WTC11 (cell line): ENCODE measurements around the gene PPM1L. TPM values are rescaled to one million over a fixed set of nuclear protein-coding genes. Genes with fewer than 3 reads are reported as not detected.

Source experiments
- ATAC-seq: fragments of 200-7000 bp; cut with Tn5 transposase; 2 replicates; pipeline ENCODE4 v1.10.0; 2021; ENCODE audit warnings: mild to moderate bottlenecking, moderate library complexity
- CTCF ChIA-PET: fragments of 300-600 bp; sonication (Branson Sonifier 250); formaldehyde crosslinking; loops from one replicate; lab custom pipeline; 2021; ENCODE audit warnings: antibody characterized with exemption; lab: Charles Lee
- POLR2A ChIA-PET: fragments of 350-600 bp; sonication (Branson Sonifier 250); formaldehyde crosslinking; loops from one replicate; lab custom pipeline; 2021; ENCODE audit warnings: antibody characterized with exemption; lab: Charles Lee
- DNase-seq: peaks from one replicate; pipeline ENCODE4 v3.0.0; 2021; ENCODE audit warnings: low spot score
- H3K27ac Mint-ChIP-seq: 2 replicates; pipeline ENCODE4 v1.8.0; 2021; ENCODE audit warnings: mixed read lengths
- H3K27me3 Mint-ChIP-seq: 2 replicates; pipeline ENCODE4 v1.8.0; 2021; ENCODE audit warnings: low read depth, mild to moderate bottlenecking, moderate library complexity, mixed read lengths
- H3K36me3 Mint-ChIP-seq: 2 replicates; pipeline ENCODE4 v1.8.0; 2021; ENCODE audit warnings: mixed read lengths
- H3K4me1 Mint-ChIP-seq: 2 replicates; pipeline ENCODE4 v1.8.0; 2022; ENCODE audit warnings: mixed read lengths
- H3K4me3 Mint-ChIP-seq: 2 replicates; pipeline ENCODE4 v1.8.0; 2021; ENCODE audit warnings: mild to moderate bottlenecking, moderate library complexity, mixed read lengths
- H3K9me3 Mint-ChIP-seq: 2 replicates; pipeline ENCODE4 v1.8.0; 2021; ENCODE audit warnings: mixed read lengths
- ATF1 ChIP-seq: sonication (generic); formaldehyde crosslinking; IDR thresholded peaks from 2 replicates; pipeline ENCODE4 v1.8.1; 2023; ENCODE audit warnings: mild to moderate bottlenecking, moderate library complexity, missing genetic modification reagents
- ELF4 ChIP-seq: sonication (generic); formaldehyde crosslinking; IDR thresholded peaks from 2 replicates; pipeline ENCODE4 v1.8.1; 2022; ENCODE audit warnings: low read depth, mild to moderate bottlenecking, moderate library complexity, missing genetic modification reagents
- EMX1 ChIP-seq: fragments of 250-450 bp; sonication (Bioruptor Pico); IDR thresholded peaks from 2 replicates; pipeline ENCODE4 v1.8.0; 2021; ENCODE audit warnings: mild to moderate bottlenecking
- ETV6 ChIP-seq: sonication (generic); formaldehyde crosslinking; IDR thresholded peaks from 2 replicates; pipeline ENCODE4 v1.8.1; 2022; ENCODE audit warnings: mild to moderate bottlenecking, missing genetic modification reagents
- FOXJ3 ChIP-seq: sonication (generic); formaldehyde crosslinking; IDR thresholded peaks from 2 replicates; pipeline ENCODE4 v1.9.0; 2021; ENCODE audit warnings: missing genetic modification reagents, mild to moderate bottlenecking, borderline replicate concordance
- GRHL2 ChIP-seq: fragments of 250-450 bp; sonication (Bioruptor Pico); IDR thresholded peaks from 2 replicates; pipeline ENCODE4 v1.8.0; 2022; ENCODE audit warnings: mild to moderate bottlenecking, moderate library complexity; ENCODE audit not compliant: insufficient replicate concordance, severe bottlenecking
- KAT7 ChIP-seq: sonication (generic); formaldehyde crosslinking; IDR thresholded peaks from 2 replicates; pipeline ENCODE4 v1.8.1; 2023; ENCODE audit warnings: missing genetic modification reagents, mild to moderate bottlenecking, borderline replicate concordance
- MYBL2 ChIP-seq: sonication (generic); formaldehyde crosslinking; IDR thresholded peaks from 2 replicates; pipeline ENCODE4 v1.8.1; 2023; ENCODE audit warnings: mild to moderate bottlenecking, moderate library complexity, missing genetic modification reagents
- NFATC4 ChIP-seq: fragments of 250-450 bp; sonication (Bioruptor Pico); IDR thresholded peaks from 2 replicates; pipeline ENCODE4 v1.9.0; 2021; ENCODE audit warnings: mild to moderate bottlenecking
- NFYB ChIP-seq: sonication (generic); formaldehyde crosslinking; conservative IDR thresholded peaks from 2 replicates; pipeline ENCODE4 v1.8.0; 2022; ENCODE audit warnings: low read depth, missing genetic modification reagents
- NR1H2 ChIP-seq: sonication (generic); formaldehyde crosslinking; IDR thresholded peaks from 2 replicates; pipeline ENCODE4 v1.9.0; 2021; ENCODE audit warnings: mild to moderate bottlenecking, moderate library complexity, missing genetic modification reagents
- NR2C2 ChIP-seq: sonication (generic); formaldehyde crosslinking; IDR thresholded peaks from 2 replicates; pipeline ENCODE4 v1.8.0; 2022; ENCODE audit warnings: mild to moderate bottlenecking, missing genetic modification reagents
- NR3C1 ChIP-seq: sonication (generic); formaldehyde crosslinking; conservative IDR thresholded peaks from 2 replicates; pipeline ENCODE4 v1.8.1; 2023; ENCODE audit warnings: low read depth, mild to moderate bottlenecking, missing genetic modification reagents
- SMAD3 ChIP-seq: sonication (generic); formaldehyde crosslinking; IDR thresholded peaks from 2 replicates; pipeline ENCODE4 v1.8.0; 2022; ENCODE audit warnings: missing genetic modification reagents, mild to moderate bottlenecking, borderline replicate concordance
- SOX15 ChIP-seq: fragments of 250-450 bp; sonication (Bioruptor Pico); IDR thresholded peaks from 2 replicates; pipeline ENCODE4 v1.9.0; 2021; ENCODE audit warnings: mild to moderate bottlenecking
- TCF7 ChIP-seq: sonication (generic); formaldehyde crosslinking; IDR thresholded peaks from 2 replicates; pipeline ENCODE4 v1.8.0; 2022; ENCODE audit warnings: mild to moderate bottlenecking, low read depth, missing genetic modification reagents, moderate library complexity
- TEAD4 ChIP-seq: sonication (generic); formaldehyde crosslinking; IDR thresholded peaks from 2 replicates; pipeline ENCODE4 v1.8.0; 2022; ENCODE audit warnings: mild to moderate bottlenecking, missing genetic modification reagents
- ZNF121 ChIP-seq: sonication (generic); formaldehyde crosslinking; IDR thresholded peaks from 2 replicates; pipeline ENCODE4 v1.8.0; 2023; ENCODE audit warnings: missing genetic modification reagents
- ZNF138 ChIP-seq: sonication (generic); formaldehyde crosslinking; conservative IDR thresholded peaks from 2 replicates; pipeline ENCODE4 v1.8.1; 2022; ENCODE audit warnings: mild to moderate bottlenecking, moderate library complexity, missing genetic modification reagents
- ZNF263 ChIP-seq: sonication (generic); formaldehyde crosslinking; IDR thresholded peaks from 2 replicates; pipeline ENCODE4 v1.8.1; 2022; ENCODE audit warnings: low read depth, mild to moderate bottlenecking, moderate library complexity, missing genetic modification reagents
- ZNF396 ChIP-seq: fragments of 250-450 bp; sonication (Bioruptor Pico); IDR thresholded peaks from 2 replicates; pipeline ENCODE4 v1.8.0; 2021; ENCODE audit warnings: mild to moderate bottlenecking, moderate library complexity, borderline replicate concordance
- ZNF423 ChIP-seq: fragments of 250-450 bp; sonication (Bioruptor Pico); IDR thresholded peaks from 2 replicates; pipeline ENCODE4 v2.1.2; 2022; ENCODE audit warnings: mild to moderate bottlenecking, moderate library complexity
- total RNA-seq: library from RNA; stranded (reverse); gene quantifications from 3 replicates; pipeline ENCODE4 v1.2.3, GENCODE V29; 2021
- TF ChIP-seq, protein P1 (sequence below): sonication (generic); formaldehyde crosslinking; IDR thresholded peaks from 2 replicates; pipeline ENCODE4 v1.8.1; 2023; ENCODE audit warnings: mild to moderate bottlenecking, missing genetic modification reagents
- TF ChIP-seq, protein P2 (sequence below): sonication (generic); formaldehyde crosslinking; IDR thresholded peaks from 2 replicates; pipeline ENCODE4 v1.8.0; 2022; ENCODE audit warnings: mild to moderate bottlenecking, missing genetic modification reagents
- TF ChIP-seq, protein P3 (sequence below): fragments of 250-450 bp; sonication (Bioruptor Pico); IDR thresholded peaks from 2 replicates; pipeline ENCODE4 v1.9.0; 2021; ENCODE audit warnings: mild to moderate bottlenecking, borderline replicate concordance
- TF ChIP-seq, protein P4 (sequence below): sonication (generic); formaldehyde crosslinking; IDR thresholded peaks from 2 replicates; pipeline ENCODE4 v1.8.0; 2023; ENCODE audit warnings: missing genetic modification reagents

The PPM1L gene
- total RNA-seq, 1 experiment from 2014 or later, result 18.1 TPM

DNA sequence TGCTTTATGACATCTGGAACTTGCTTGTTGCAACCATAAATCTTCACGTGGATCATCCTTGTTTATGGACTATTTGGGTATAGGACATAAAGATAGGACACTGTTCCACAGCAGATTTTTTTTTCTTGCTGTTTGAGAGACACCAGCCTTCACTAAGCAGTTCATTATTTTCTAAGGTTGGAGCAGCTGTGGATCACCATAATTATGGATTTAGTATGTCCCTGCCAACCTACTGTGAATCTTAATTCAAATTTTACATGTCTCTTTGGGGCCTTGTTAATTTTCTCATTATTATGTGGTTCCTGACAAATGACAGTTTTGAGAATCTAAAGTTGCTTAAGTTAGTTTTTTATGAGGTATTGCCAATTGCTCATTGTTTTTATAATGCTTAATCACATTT, 188.0 kb downstream of the PPM1L start:
- no peak overlapping the region for H3K4me3 Mint-ChIP-seq
- TF ChIP-seq ZNF138 (CRISPR knock-in tag) (no peak), SOX15 (CRISPR knock-in tag) (no peak), NR2C2 (CRISPR knock-in tag) (no peak), GRHL2 (CRISPR knock-in tag) (no peak), KAT7 (no peak), NR3C1 (CRISPR knock-in tag) (no peak), NFYB (CRISPR knock-in tag) (no peak), SMAD3 (CRISPR knock-in tag) (no peak), ETV6 (CRISPR knock-in tag) (no peak), EMX1 (CRISPR knock-in tag) (no peak), NFATC4 (CRISPR knock-in tag) (no peak), NR1H2 (CRISPR knock-in tag) (no peak), FOXJ3 (CRISPR knock-in tag) (no peak), ELF4 (CRISPR knock-in tag) (no peak), ZNF423 (no peak)
- TF ChIP-seq, protein P1, sequence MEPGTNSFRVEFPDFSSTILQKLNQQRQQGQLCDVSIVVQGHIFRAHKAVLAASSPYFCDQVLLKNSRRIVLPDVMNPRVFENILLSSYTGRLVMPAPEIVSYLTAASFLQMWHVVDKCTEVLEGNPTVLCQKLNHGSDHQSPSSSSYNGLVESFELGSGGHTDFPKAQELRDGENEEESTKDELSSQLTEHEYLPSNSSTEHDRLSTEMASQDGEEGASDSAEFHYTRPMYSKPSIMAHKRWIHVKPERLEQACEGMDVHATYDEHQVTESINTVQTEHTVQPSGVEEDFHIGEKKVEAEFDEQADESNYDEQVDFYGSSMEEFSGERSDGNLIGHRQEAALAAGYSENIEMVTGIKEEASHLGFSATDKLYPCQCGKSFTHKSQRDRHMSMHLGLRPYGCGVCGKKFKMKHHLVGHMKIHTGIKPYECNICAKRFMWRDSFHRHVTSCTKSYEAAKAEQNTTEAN (CRISPR knock-in tag), result no peak
- TF ChIP-seq, protein P2, sequence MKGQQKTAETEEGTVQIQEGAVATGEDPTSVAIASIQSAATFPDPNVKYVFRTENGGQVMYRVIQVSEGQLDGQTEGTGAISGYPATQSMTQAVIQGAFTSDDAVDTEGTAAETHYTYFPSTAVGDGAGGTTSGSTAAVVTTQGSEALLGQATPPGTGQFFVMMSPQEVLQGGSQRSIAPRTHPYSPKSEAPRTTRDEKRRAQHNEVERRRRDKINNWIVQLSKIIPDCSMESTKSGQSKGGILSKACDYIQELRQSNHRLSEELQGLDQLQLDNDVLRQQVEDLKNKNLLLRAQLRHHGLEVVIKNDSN (CRISPR knock-in tag), result no peak
- POLR2A ChIA-PET, result no interaction called here
- no peaks in the 10 kb centered on the region; the same call in 1 of the 2 replicates for H3K27me3 Mint-ChIP-seq
- peaks cover 28% of the 10 kb centered on the region for H3K9me3 Mint-ChIP-seq
- CTCF ChIA-PET, result no interaction called here
- no peak for ATAC-seq
- peaks cover 27% of the 10 kb centered on the region for H3K36me3 Mint-ChIP-seq
- no peak overlapping the region for H3K27ac Mint-ChIP-seq
- peaks cover 4% of the 10 kb centered on the region; the same call in 1 of the 2 replicates for H3K4me1 Mint-ChIP-seq
- DNase-seq, result no peak

DNA sequence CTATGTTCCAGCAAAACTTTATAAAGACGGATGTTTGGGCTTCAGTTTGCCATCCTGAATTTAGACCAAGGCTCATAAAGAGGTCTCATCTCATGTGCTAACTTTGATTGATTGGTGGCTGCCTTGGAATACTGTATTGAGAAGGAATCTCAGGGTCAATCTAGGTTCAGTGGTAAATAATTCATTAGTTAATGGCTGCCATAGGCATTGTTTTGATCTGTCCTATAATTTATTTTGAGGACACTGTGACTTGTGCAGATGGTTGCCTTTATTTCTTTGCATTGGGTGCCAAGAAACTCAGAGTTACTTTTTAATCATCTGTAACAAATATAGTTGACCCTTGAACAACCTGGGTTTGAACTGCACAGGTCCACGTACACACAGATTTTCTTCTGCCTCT, 189.3 kb downstream of the PPM1L start:
- Mint-ChIP-seq H3K27me3 (no peaks in the 10 kb centered on the region), H3K9me3 (peaks cover 15% of the 10 kb centered on the region)
- no peak for TF ChIP-seq NR2C2 (CRISPR knock-in tag)
- TF ChIP-seq TEAD4 (CRISPR knock-in tag), result no peak
- no peak for TF ChIP-seq NFATC4 (CRISPR knock-in tag)
- no peak for TF ChIP-seq ZNF263 (CRISPR knock-in tag)
- no peak for TF ChIP-seq ZNF121 (CRISPR knock-in tag)
- TF ChIP-seq TCF7 (CRISPR knock-in tag), result no peak
- TF ChIP-seq ATF1, result no peak
- TF ChIP-seq, protein P3, sequence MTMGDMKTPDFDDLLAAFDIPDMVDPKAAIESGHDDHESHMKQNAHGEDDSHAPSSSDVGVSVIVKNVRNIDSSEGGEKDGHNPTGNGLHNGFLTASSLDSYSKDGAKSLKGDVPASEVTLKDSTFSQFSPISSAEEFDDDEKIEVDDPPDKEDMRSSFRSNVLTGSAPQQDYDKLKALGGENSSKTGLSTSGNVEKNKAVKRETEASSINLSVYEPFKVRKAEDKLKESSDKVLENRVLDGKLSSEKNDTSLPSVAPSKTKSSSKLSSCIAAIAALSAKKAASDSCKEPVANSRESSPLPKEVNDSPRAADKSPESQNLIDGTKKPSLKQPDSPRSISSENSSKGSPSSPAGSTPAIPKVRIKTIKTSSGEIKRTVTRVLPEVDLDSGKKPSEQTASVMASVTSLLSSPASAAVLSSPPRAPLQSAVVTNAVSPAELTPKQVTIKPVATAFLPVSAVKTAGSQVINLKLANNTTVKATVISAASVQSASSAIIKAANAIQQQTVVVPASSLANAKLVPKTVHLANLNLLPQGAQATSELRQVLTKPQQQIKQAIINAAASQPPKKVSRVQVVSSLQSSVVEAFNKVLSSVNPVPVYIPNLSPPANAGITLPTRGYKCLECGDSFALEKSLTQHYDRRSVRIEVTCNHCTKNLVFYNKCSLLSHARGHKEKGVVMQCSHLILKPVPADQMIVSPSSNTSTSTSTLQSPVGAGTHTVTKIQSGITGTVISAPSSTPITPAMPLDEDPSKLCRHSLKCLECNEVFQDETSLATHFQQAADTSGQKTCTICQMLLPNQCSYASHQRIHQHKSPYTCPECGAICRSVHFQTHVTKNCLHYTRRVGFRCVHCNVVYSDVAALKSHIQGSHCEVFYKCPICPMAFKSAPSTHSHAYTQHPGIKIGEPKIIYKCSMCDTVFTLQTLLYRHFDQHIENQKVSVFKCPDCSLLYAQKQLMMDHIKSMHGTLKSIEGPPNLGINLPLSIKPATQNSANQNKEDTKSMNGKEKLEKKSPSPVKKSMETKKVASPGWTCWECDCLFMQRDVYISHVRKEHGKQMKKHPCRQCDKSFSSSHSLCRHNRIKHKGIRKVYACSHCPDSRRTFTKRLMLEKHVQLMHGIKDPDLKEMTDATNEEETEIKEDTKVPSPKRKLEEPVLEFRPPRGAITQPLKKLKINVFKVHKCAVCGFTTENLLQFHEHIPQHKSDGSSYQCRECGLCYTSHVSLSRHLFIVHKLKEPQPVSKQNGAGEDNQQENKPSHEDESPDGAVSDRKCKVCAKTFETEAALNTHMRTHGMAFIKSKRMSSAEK (CRISPR knock-in tag), result no peak
- no peak for TF ChIP-seq ZNF396 (CRISPR knock-in tag)
- TF ChIP-seq, protein P4, sequence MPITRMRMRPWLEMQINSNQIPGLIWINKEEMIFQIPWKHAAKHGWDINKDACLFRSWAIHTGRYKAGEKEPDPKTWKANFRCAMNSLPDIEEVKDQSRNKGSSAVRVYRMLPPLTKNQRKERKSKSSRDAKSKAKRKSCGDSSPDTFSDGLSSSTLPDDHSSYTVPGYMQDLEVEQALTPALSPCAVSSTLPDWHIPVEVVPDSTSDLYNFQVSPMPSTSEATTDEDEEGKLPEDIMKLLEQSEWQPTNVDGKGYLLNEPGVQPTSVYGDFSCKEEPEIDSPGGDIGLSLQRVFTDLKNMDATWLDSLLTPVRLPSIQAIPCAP (CRISPR knock-in tag), result no peak
- TF ChIP-seq MYBL2 (CRISPR knock-in tag), result no peak
- no peak for TF ChIP-seq KAT7
- TF ChIP-seq, all 79 proteins: peak for 0
- no peak for DNase-seq
- ATAC-seq, result no peak
- POLR2A ChIA-PET, result no interaction called here
- Mint-ChIP-seq H3K4me1 (peaks cover 4% of the 10 kb centered on the region; the same call in 1 of the 2 replicates), H3K4me3 (no peak overlapping the region), H3K27ac (no peak overlapping the region), H3K36me3 (peaks cover 14% of the 10 kb centered on the region)
- CTCF ChIA-PET, result no interaction called here
